Astrocyte (in vitro differentiated cells and primary cell): ENCODE results near the gene ZNHIT3.
A peak's percentile ranks its signal among the peaks of the same experiment; 100 is the strongest.

ENCODE experiments used
- EZH2 ChIP-seq: IDR thresholded peaks from 2 replicates; pipeline ENCODE4 v1.6.1; 2012; ENCODE audit warnings: mild to moderate bottlenecking, low read length, inconsistent platforms; ENCODE audit not compliant: insufficient read depth
- TF ChIP-seq, protein P1 (sequence below): IDR thresholded peaks from 2 replicates; pipeline ENCODE4 v1.5.1; 2011; ENCODE audit warnings: low read depth, mild to moderate bottlenecking, inconsistent platforms, low read length, moderate library complexity; ENCODE audit not compliant: insufficient read depth

DNA sequence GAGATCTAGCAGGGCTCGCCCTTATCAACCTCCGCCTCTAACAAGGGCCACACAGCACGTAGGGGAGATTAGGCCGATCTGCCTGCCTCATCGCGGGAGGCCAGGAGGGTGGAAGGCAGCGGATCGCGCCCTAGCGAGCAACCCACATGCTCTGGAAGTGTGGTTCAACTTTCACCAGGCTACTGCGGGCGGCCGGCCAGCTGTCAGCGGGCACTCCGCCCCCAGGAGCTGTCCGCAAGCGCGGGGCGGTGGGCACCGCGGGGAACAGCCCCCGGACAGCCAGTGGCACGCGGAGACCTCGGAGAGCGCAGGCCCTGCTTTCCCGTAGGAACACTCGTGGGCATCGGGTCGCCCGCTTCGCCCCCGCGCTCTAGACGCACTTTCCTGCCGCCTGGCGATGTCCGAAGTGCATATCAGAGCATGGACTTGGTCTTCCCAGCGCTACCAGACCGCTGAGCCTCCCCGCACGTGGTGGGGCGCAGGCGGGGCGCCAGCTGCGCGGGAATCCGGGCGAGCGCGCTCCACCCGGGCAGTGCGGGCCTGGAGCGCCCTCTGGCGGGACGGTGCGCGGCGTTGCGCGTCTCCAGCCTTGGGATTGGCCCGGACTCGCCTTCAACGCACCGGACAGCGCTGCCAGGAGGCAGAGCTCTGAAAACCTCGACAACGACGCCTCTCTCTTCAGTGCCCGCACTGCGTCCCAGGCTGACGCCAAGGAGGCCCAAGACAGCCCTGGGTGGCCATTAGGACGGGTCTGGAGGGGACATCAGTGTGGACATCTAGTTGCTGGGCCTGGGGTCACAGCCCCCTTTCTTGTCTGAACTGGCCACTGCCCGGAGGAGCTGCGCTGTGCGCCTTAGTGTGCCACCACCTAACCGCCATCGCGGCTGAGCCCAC is 3.6 kb upstream of the ZNHIT3 start:
- TF ChIP-seq, protein P1, sequence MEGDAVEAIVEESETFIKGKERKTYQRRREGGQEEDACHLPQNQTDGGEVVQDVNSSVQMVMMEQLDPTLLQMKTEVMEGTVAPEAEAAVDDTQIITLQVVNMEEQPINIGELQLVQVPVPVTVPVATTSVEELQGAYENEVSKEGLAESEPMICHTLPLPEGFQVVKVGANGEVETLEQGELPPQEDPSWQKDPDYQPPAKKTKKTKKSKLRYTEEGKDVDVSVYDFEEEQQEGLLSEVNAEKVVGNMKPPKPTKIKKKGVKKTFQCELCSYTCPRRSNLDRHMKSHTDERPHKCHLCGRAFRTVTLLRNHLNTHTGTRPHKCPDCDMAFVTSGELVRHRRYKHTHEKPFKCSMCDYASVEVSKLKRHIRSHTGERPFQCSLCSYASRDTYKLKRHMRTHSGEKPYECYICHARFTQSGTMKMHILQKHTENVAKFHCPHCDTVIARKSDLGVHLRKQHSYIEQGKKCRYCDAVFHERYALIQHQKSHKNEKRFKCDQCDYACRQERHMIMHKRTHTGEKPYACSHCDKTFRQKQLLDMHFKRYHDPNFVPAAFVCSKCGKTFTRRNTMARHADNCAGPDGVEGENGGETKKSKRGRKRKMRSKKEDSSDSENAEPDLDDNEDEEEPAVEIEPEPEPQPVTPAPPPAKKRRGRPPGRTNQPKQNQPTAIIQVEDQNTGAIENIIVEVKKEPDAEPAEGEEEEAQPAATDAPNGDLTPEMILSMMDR, result peak; percentile 50
- no peak for TF ChIP-seq EZH2
